ENCODE results near the gene SERPING1. TPM values are rescaled to one million over a fixed set of nuclear protein-coding genes. Genes with fewer than 3 reads are reported as not detected.

Gene SERPING1
- total and polyA plus RNA-seq, 2 donors (not counting 1 experiment from before 2014, with no cell fraction given) = 17.2 to 117 TPM

DNA sequence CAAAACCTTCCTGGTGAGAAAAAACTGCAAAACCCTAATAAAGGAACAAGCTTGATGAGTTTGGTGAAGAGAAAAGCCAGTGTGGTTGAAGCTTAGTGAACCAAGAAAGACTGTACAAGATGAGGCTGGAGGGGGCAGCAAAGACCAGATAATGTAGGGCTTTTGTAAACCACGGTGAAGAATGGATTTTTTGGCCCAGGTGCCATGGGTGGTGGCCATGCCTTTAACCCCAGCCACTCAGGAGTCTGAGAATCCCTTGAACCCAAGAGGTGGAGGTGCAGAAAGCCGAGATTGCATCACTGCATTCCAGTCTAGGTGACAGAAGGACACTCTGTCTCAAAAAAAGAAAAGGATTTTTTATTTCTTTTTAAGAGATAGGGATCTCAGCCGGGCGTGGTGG lies 65.4 kb downstream of the SERPING1 start:
- H2AFZ ChIP-seq (ENCODE audit: low read length) = no peak overlapping the region
- H3K9me3 ChIP-seq (ENCODE audit: control insufficient read depth, insufficient read depth, low read depth, low read length) = no peaks in the 10 kb centered on the region
- no peaks in the 10 kb centered on the region for H3K27me3 ChIP-seq (ENCODE audit: control insufficient read depth, insufficient read depth, low read length)
- H4K20me1 ChIP-seq (ENCODE audit: control insufficient read depth, extremely low read depth, insufficient read depth, low read length) = no peaks in the 10 kb centered on the region
- peaks cover 4% of the 10 kb centered on the region for H3K4me1 ChIP-seq (ENCODE audit: control insufficient read depth, extremely low read depth, insufficient read depth, low read length)
- H3K79me2 ChIP-seq (ENCODE audit: control insufficient read depth, insufficient read depth, low read length) = peaks cover 15% of the 10 kb centered on the region
- peaks cover 7% of the 10 kb centered on the region for H3K36me3 ChIP-seq (ENCODE audit: control insufficient read depth, insufficient read depth, low read length)
- DNase-seq (ENCODE audit: low read depth in 2 of 2) = no peak
- TF ChIP-seq, protein P1, sequence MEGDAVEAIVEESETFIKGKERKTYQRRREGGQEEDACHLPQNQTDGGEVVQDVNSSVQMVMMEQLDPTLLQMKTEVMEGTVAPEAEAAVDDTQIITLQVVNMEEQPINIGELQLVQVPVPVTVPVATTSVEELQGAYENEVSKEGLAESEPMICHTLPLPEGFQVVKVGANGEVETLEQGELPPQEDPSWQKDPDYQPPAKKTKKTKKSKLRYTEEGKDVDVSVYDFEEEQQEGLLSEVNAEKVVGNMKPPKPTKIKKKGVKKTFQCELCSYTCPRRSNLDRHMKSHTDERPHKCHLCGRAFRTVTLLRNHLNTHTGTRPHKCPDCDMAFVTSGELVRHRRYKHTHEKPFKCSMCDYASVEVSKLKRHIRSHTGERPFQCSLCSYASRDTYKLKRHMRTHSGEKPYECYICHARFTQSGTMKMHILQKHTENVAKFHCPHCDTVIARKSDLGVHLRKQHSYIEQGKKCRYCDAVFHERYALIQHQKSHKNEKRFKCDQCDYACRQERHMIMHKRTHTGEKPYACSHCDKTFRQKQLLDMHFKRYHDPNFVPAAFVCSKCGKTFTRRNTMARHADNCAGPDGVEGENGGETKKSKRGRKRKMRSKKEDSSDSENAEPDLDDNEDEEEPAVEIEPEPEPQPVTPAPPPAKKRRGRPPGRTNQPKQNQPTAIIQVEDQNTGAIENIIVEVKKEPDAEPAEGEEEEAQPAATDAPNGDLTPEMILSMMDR (conservative IDR thresholded peaks at IDR 0.05 in 1 of 2, IDR thresholded peaks at IDR 0.05 in 1 of 2; ENCODE audit: low read depth in 1 of 2, low read length in 2 of 2) = no peak
- TF ChIP-seq EZH2 (IDR thresholded peaks at IDR 0.05; ENCODE audit: low read length, missing control alignments) = no peak
- H3K9ac ChIP-seq (ENCODE audit: insufficient read depth, low read length) = no peak overlapping the region
- H3K4me2 ChIP-seq (ENCODE audit: extremely low read depth, insufficient read depth, low read length) = no peak overlapping the region
- no peak overlapping the region for H3K4me3 ChIP-seq (replicated peaks in 1 of 4; ENCODE audit: control extremely low read depth in 1 of 4, insufficient read depth in 1 of 4, low read depth in 3 of 4, low read length in 4 of 4)
- H3K27ac ChIP-seq (ENCODE audit: insufficient read depth, low read length) = no peak overlapping the region

DNA sequence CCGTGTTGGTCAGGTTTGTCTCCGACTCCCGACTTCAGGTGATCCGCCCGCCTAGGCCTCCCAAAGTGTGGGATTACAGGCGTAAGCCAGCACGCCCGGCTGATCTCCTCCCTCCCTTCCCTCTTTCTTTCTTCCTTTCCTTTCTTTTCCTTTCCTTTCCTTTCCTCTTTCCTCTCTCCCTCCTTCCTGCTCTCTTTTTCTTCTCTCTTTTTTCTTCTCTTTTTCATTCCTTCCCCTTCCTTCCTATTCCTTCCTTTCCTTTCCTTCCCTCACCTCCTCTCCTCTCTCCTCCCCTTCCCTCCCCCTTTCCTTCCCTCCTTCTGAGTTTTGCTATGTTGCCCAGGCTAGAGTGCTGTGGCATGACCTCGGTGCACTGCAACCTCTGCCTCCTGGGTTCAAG lies 66.5 kb downstream of the SERPING1 start:
- no peak overlapping the region for H3K4me3 ChIP-seq (replicated peaks in 1 of 4; ENCODE audit: control extremely low read depth in 1 of 4, insufficient read depth in 1 of 4, low read depth in 3 of 4, low read length in 4 of 4)
- peaks cover 7% of the 10 kb centered on the region for H3K36me3 ChIP-seq (ENCODE audit: control insufficient read depth, insufficient read depth, low read length)
- H3K4me1 ChIP-seq (ENCODE audit: control insufficient read depth, extremely low read depth, insufficient read depth, low read length) = peaks cover 4% of the 10 kb centered on the region
- no peaks in the 10 kb centered on the region for H3K9me3 ChIP-seq (ENCODE audit: control insufficient read depth, insufficient read depth, low read depth, low read length)
- TF ChIP-seq EZH2 (IDR thresholded peaks at IDR 0.05; ENCODE audit: low read length, missing control alignments) = no peak
- TF ChIP-seq, protein P1 (conservative IDR thresholded peaks at IDR 0.05 in 1 of 2, IDR thresholded peaks at IDR 0.05 in 1 of 2; ENCODE audit: low read depth in 1 of 2, low read length in 2 of 2) = no peak
- no peaks in the 10 kb centered on the region for H3K27me3 ChIP-seq (ENCODE audit: control insufficient read depth, insufficient read depth, low read length)
- H3K9ac ChIP-seq (ENCODE audit: insufficient read depth, low read length) = no peak overlapping the region
- no peak overlapping the region for H2AFZ ChIP-seq (ENCODE audit: low read length)
- H3K4me2 ChIP-seq (ENCODE audit: extremely low read depth, insufficient read depth, low read length) = no peak overlapping the region
- no peak overlapping the region for H3K27ac ChIP-seq (ENCODE audit: insufficient read depth, low read length)
- H4K20me1 ChIP-seq (ENCODE audit: control insufficient read depth, extremely low read depth, insufficient read depth, low read length) = no peaks in the 10 kb centered on the region
- no peak for DNase-seq (ENCODE audit: low read depth in 2 of 2)
- H3K79me2 ChIP-seq (ENCODE audit: control insufficient read depth, insufficient read depth, low read length) = peaks cover 17% of the 10 kb centered on the region

Other genes with a start within 250 kb of the SERPING1 start
- gene PRG3, start 216.5 kb upstream of the SERPING1 start, total RNA-seq = not detected in 2 replicates
- gene PRG3, start 216.5 kb upstream of the SERPING1 start, polyA plus RNA-seq = not detected in 2 replicates
- not detected in 2 replicates for gene PRG2, start 207.0 kb upstream of the SERPING1 start, total RNA-seq
- gene PRG2, start 207.0 kb upstream of the SERPING1 start, polyA plus RNA-seq = not detected in 2 replicates
- gene SLC43A3, start 170.6 kb upstream of the SERPING1 start, total RNA-seq = 41.5 and 61.6 TPM in 2 replicates
- gene SLC43A3, start 170.6 kb upstream of the SERPING1 start, polyA plus RNA-seq = 34.8 and 67.6 TPM in 2 replicates
- 0.17 and 0.26 TPM in 2 replicates for gene RTN4RL2, start 137.2 kb upstream of the SERPING1 start, total RNA-seq
- gene RTN4RL2, start 137.2 kb upstream of the SERPING1 start, polyA plus RNA-seq = 0.27 and 0.43 TPM in 2 replicates
- 19.8 and 20.8 TPM in 2 replicates for gene SLC43A1, start 82.0 kb upstream of the SERPING1 start, total RNA-seq
- gene SLC43A1, start 82.0 kb upstream of the SERPING1 start, polyA plus RNA-seq = 12.3 and 13.2 TPM in 2 replicates
- 32.2 and 41.6 TPM in 2 replicates for gene TIMM10, start 66.9 kb upstream of the SERPING1 start, total RNA-seq
- gene TIMM10, start 66.9 kb upstream of the SERPING1 start, polyA plus RNA-seq = 57.6 and 108 TPM in 2 replicates
- gene SMTNL1, start 60.1 kb upstream of the SERPING1 start, total RNA-seq = not detected in 2 replicates
- gene SMTNL1, start 60.1 kb upstream of the SERPING1 start, polyA plus RNA-seq = not detected in 2 replicates
- gene UBE2L6, start 30.0 kb upstream of the SERPING1 start, total RNA-seq = 78.6 and 94.8 TPM in 2 replicates
- 105 and 113 TPM in 2 replicates for gene UBE2L6, start 30.0 kb upstream of the SERPING1 start, polyA plus RNA-seq
- gene YPEL4, start 52.2 kb downstream of the SERPING1 start, total RNA-seq = 1.5 and 2.3 TPM in 2 replicates
- 0.10 and 0.59 TPM in 2 replicates for gene YPEL4, start 52.2 kb downstream of the SERPING1 start, polyA plus RNA-seq
- 13.2 and 17.2 TPM in 2 replicates for gene CLP1, start 60.1 kb downstream of the SERPING1 start, total RNA-seq
- gene CLP1, start 60.1 kb downstream of the SERPING1 start, polyA plus RNA-seq = 24.1 and 31.5 TPM in 2 replicates
- 26.7 and 33.9 TPM in 2 replicates for gene ZDHHC5, start 70.4 kb downstream of the SERPING1 start, total RNA-seq
- 58.9 and 69.8 TPM in 2 replicates for gene ZDHHC5, start 70.4 kb downstream of the SERPING1 start, polyA plus RNA-seq
- gene MED19, start 114.5 kb downstream of the SERPING1 start, total RNA-seq = 15.2 and 16.0 TPM in 2 replicates
- 28.9 and 31.4 TPM in 2 replicates for gene MED19, start 114.5 kb downstream of the SERPING1 start, polyA plus RNA-seq
- gene TMX2, start 114.9 kb downstream of the SERPING1 start, total RNA-seq = 55.7 and 62.8 TPM in 2 replicates
- 71.8 and 84.2 TPM in 2 replicates for gene TMX2, start 114.9 kb downstream of the SERPING1 start, polyA plus RNA-seq
- 93.0 and 99.1 TPM in 2 replicates for gene SELENOH, start 143.8 kb downstream of the SERPING1 start, total RNA-seq
- 69.6 and 73.3 TPM in 2 replicates for gene SELENOH, start 143.8 kb downstream of the SERPING1 start, polyA plus RNA-seq
- not detected in 2 replicates for gene BTBD18, start 154.1 kb downstream of the SERPING1 start, total RNA-seq
- not detected in 2 replicates for gene BTBD18, start 154.1 kb downstream of the SERPING1 start, polyA plus RNA-seq
- gene CTNND1, start 164.1 kb downstream of the SERPING1 start, total RNA-seq = 71.7 and 103 TPM in 2 replicates
- 113 and 190 TPM in 2 replicates for gene CTNND1, start 164.1 kb downstream of the SERPING1 start, polyA plus RNA-seq

Data from fibroblast of lung (primary cell).